K562 (cell line): ENCODE results near the gene SEC23B. TPM values are rescaled to one million over a fixed set of nuclear protein-coding genes. Genes with fewer than 3 reads are reported as not detected.
A peak's percentile ranks its signal among the peaks of the same experiment; 100 is the strongest.

Source experiments
- EP400 ChIP-seq: fragments of 450-650 bp; IDR thresholded peaks from 2 replicates; pipeline ENCODE4 v1.6.1; 2017; ENCODE audit warnings: antibody characterized with exemption, mild to moderate bottlenecking, moderate library complexity
- ETV5 ChIP-seq: sonication (generic); formaldehyde crosslinking; IDR thresholded peaks from 2 replicates; pipeline ENCODE4 v1.4.0; 2020; ENCODE audit warnings: low read depth, mild to moderate bottlenecking, missing genetic modification reagents
- GABPA ChIP-seq: fragments of 200-800 bp; sonication (Bioruptor generic); conservative IDR thresholded peaks from 2 replicates; pipeline ENCODE4 v1.6.1; 2016; ENCODE audit warnings: low read depth, missing genetic modification characterization, missing compliant biosample characterization
- GABPB1 ChIP-seq: sonication (generic); formaldehyde crosslinking; IDR thresholded peaks from 2 replicates; pipeline ENCODE4 v1.8.0; 2022; ENCODE audit warnings: mild to moderate bottlenecking, missing genetic modification reagents
- HCFC1 ChIP-seq: IDR thresholded peaks from 2 replicates; pipeline ENCODE4 v1.6.1; 2012; ENCODE audit warnings: low read depth, low read length, improper control_type of control experiment
- HDAC1 ChIP-seq, 2 experiments: fragments of 450-650 bp; IDR thresholded peaks; 2 replicates each; pipeline ENCODE4 v1.6.1; 2016 to 2017; ENCODE audit warnings: inconsistent platforms in 1 of 2, mild to moderate bottlenecking in 1 of 2, moderate library complexity in 1 of 2
- HSF4 ChIP-seq: fragments of 250-450 bp; sonication (Bioruptor Pico); IDR thresholded peaks from 2 replicates; pipeline ENCODE4 v2.1.2; 2022; ENCODE audit warnings: mild to moderate bottlenecking, moderate library complexity, borderline replicate concordance
- JUN ChIP-seq, 2 experiments: sonication (generic) in 1 of 2; formaldehyde crosslinking in 1 of 2; IDR thresholded peaks; 2 replicates each; pipeline versions ENCODE4 v1.6.1 to v1.8.0; 2012 to 2022; ENCODE audit warnings: borderline replicate concordance in 2 of 2, mild to moderate bottlenecking in 2 of 2, improper control_type of control experiment in 1 of 2, low read depth in 1 of 2, low read length in 1 of 2, missing genetic modification reagents in 1 of 2
- NBN ChIP-seq: fragments of 450-650 bp; IDR thresholded peaks from 2 replicates; pipeline ENCODE4 v1.6.1; 2016; ENCODE audit warnings: low read depth, mild to moderate bottlenecking
- NFIX ChIP-seq: fragments of 250-450 bp; sonication (Bioruptor Pico); IDR thresholded peaks from 2 replicates; pipeline ENCODE4 v1.4.0; 2020; ENCODE audit warnings: low read depth, mild to moderate bottlenecking, moderate library complexity
- POLR2B ChIP-seq: fragments of 450-650 bp; IDR thresholded peaks from 2 replicates; pipeline ENCODE4 v1.6.1; 2018; ENCODE audit warnings: low read depth; ENCODE audit not compliant: partially characterized antibody
- RAD21 ChIP-seq, 2 experiments: fragments of 250-450 bp in 1 of 2; fragments of 450-650 bp in 1 of 2; sonication (Bioruptor Pico) in 1 of 2; formaldehyde crosslinking in 1 of 2; IDR thresholded peaks in 1 of 2; conservative IDR thresholded peaks in 1 of 2; 2 replicates each; pipeline versions ENCODE4 v1.4.0 to v1.8.0; 2020 to 2022; ENCODE audit warnings: mild to moderate bottlenecking in 2 of 2, moderate library complexity in 1 of 2
- SETDB1 ChIP-seq: IDR thresholded peaks from one replicate; pipeline ENCODE4 v1.6.1; 2012; ENCODE audit warnings: low read length, control low read depth, inconsistent platforms
- SMAD3 ChIP-seq: fragments of 450-650 bp; formaldehyde crosslinking; conservative IDR thresholded peaks from 2 replicates; pipeline ENCODE4 v1.4.0; 2020; ENCODE audit warnings: mild to moderate bottlenecking
- SMARCC2 ChIP-seq: fragments of 450-650 bp; IDR thresholded peaks from 2 replicates; pipeline ENCODE4 v1.6.1; 2017; ENCODE audit warnings: antibody characterized with exemption, moderate library complexity, mild to moderate bottlenecking, low read depth
- ZNF140 ChIP-seq: fragments of 250-450 bp; sonication (Bioruptor Pico); IDR thresholded peaks from 2 replicates; pipeline ENCODE4 v1.8.0; 2021; ENCODE audit warnings: moderate library complexity, mild to moderate bottlenecking, inconsistent platforms
- ZNF197 ChIP-seq: fragments of 200-800 bp; sonication (Bioruptor generic); IDR thresholded peaks from 2 replicates; pipeline ENCODE4 v1.6.1; 2016; ENCODE audit warnings: low read depth, missing genetic modification characterization, missing compliant biosample characterization
- ZSCAN29 ChIP-seq: fragments of 450-650 bp; IDR thresholded peaks from 2 replicates; pipeline ENCODE4 v1.6.1; 2017
- polyA plus RNA-seq, 8 experiments: library from polyadenylated mRNA; depleted of rRNA in 4 of 8; stranded (reverse) in 5 of 8; unstranded in 3 of 8; fragments of >200 nt; fragmentation: Nextera tagmentation in 2 of 8; fragmentation: Illumina TruSeq in 1 of 8; extraction: Ambion mirVana in 2 of 8; extraction: Trizol in 1 of 8; gene quantifications; 2 replicates each; pipeline versions ENCODE4 v1.2.1 to v1.2.3, GENCODE V29; 2011 to 2014; ENCODE audit warnings: inconsistent platforms in 1 of 8, missing spikeins in 1 of 8
- total RNA-seq, 7 experiments: library from RNA; depleted of rRNA in 6 of 7; stranded (reverse); fragments of >200 nt in 6 of 7; fragmentation: Illumina TruSeq in 2 of 7; extraction: Trizol in 2 of 7; gene quantifications; 2 replicates each; pipeline versions ENCODE4 v1.2.1 to v1.2.3, GENCODE V29; 2011 to 2021; ENCODE audit warnings: low replicate concordance in 1 of 7
- TF ChIP-seq, protein P1 (sequence below): fragments of 450-650 bp; conservative IDR thresholded peaks from 2 replicates; pipeline ENCODE4 v1.6.1; 2016; ENCODE audit warnings: missing genetic modification characterization, low read depth, mild to moderate bottlenecking, missing compliant biosample characterization, moderate library complexity
- TF ChIP-seq, protein P2 (sequence below): fragments of 250-450 bp; sonication (Bioruptor Pico); IDR thresholded peaks from 2 replicates; pipeline ENCODE4 v1.5.0; 2022; ENCODE audit warnings: mild to moderate bottlenecking
- TF ChIP-seq, protein P3 (sequence below): fragments of 150-350 bp; IDR thresholded peaks from 2 replicates; pipeline ENCODE4 v1.6.1; 2014; ENCODE audit warnings: low read depth, mild to moderate bottlenecking, low read length, borderline replicate concordance

Gene SEC23B
- total and polyA plus RNA-seq, 9 of the 15 experiments (the other 6 are each of a cell fraction or from before 2014, with no cell fraction given) = 31.7 to 70.2 (median 38.5) TPM

DNA sequence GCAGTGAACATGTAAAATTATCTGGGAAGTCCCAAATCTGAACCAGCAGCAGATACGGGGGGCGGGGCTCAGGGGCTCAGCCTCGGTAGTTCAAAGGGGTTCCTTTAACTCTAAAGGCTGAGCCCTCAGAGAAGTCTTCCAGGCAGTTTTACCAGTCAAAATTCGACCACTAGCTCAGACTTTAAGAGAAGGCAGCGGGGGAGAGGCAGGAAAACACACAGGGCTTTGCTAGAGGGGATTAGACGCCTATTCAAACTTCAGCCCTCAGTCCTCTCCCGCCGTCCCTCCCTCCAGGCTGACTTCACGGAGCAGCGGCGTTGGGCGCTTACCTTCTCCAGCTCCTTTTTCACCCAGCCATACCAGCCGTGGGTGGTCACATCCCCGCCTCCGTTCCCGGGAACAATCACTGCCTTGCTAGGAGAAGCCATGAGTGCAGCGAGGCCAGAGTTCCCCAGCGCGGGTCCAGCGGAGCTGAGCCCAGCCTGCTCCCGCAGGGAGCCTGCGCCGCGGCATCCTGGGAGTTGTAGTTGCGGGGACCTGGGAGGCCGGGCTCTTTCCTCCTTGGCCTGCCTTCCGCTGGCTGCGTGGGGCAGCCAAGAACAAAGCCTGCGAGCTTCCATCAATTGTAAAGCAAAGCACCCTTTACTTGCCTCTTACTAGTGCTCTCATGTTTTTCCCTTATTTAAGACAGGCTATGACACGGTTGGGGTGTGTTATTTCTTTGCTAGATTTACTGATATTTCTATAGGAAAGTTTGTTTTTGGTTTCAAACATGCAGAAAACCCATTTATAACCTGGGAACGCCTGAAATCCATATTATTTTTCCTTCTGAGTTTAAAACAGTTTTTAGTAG, 10.8 kb upstream of the SEC23B start, which contains the start of gene RBBP9 (continued):
- no peak for TF ChIP-seq ETV5 (CRISPR knock-in tag)
- TF ChIP-seq SMAD3 (CRISPR knock-in tag) = no peak
- TF ChIP-seq RAD21 (CRISPR knock-in tag; conservative IDR thresholded peaks at IDR 0.05 in 1 of 2, IDR thresholded peaks at IDR 0.05 in 1 of 2) = no peak
- TF ChIP-seq HSF4 (CRISPR knock-in tag) = no peak
- peak; percentile 92 for TF ChIP-seq HCFC1
- no peak for TF ChIP-seq NFIX
- no peak for TF ChIP-seq SMARCC2
- TF ChIP-seq NBN = no peak
- peak; percentile 60; the same call in 1 of the 2 replicates for TF ChIP-seq GABPB1 (CRISPR knock-in tag)
- TF ChIP-seq ZNF197 (CRISPR knock-in tag) = no peak
- peak; percentile 63 for TF ChIP-seq GABPA (tag)
- no peak for TF ChIP-seq JUN (IDR thresholded peaks at IDR 0.05; ENCODE audit: borderline replicate concordance, low read depth, low read length)
- TF ChIP-seq JUN (CRISPR knock-in tag; IDR thresholded peaks at IDR 0.05; ENCODE audit: borderline replicate concordance) = no peak
- TF ChIP-seq POLR2B = no peak
- no peak for TF ChIP-seq ZSCAN29
- TF ChIP-seq, protein P1, sequence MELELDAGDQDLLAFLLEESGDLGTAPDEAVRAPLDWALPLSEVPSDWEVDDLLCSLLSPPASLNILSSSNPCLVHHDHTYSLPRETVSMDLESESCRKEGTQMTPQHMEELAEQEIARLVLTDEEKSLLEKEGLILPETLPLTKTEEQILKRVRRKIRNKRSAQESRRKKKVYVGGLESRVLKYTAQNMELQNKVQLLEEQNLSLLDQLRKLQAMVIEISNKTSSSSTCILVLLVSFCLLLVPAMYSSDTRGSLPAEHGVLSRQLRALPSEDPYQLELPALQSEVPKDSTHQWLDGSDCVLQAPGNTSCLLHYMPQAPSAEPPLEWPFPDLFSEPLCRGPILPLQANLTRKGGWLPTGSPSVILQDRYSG (tag) = no peak
- peak; percentile 39 for TF ChIP-seq EP400
- peak in 1 of 2 experiments; percentile 52; a peak in 1 of 4 replicates for TF ChIP-seq HDAC1 (IDR thresholded peaks at IDR 0.05)
- TF ChIP-seq, protein P2, sequence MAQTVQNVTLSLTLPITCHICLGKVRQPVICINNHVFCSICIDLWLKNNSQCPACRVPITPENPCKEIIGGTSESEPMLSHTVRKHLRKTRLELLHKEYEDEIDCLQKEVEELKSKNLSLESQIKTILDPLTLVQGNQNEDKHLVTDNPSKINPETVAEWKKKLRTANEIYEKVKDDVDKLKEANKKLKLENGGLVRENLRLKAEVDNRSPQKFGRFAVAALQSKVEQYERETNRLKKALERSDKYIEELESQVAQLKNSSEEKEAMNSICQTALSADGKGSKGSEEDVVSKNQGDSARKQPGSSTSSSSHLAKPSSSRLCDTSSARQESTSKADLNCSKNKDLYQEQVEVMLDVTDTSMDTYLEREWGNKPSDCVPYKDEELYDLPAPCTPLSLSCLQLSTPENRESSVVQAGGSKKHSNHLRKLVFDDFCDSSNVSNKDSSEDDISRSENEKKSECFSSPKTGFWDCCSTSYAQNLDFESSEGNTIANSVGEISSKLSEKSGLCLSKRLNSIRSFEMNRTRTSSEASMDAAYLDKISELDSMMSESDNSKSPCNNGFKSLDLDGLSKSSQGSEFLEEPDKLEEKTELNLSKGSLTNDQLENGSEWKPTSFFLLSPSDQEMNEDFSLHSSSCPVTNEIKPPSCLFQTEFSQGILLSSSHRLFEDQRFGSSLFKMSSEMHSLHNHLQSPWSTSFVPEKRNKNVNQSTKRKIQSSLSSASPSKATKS (CRISPR knock-in tag) = no peak
- TF ChIP-seq ZNF140 (CRISPR knock-in tag) = no peak
- no peak for TF ChIP-seq SETDB1
- TF ChIP-seq, protein P3, sequence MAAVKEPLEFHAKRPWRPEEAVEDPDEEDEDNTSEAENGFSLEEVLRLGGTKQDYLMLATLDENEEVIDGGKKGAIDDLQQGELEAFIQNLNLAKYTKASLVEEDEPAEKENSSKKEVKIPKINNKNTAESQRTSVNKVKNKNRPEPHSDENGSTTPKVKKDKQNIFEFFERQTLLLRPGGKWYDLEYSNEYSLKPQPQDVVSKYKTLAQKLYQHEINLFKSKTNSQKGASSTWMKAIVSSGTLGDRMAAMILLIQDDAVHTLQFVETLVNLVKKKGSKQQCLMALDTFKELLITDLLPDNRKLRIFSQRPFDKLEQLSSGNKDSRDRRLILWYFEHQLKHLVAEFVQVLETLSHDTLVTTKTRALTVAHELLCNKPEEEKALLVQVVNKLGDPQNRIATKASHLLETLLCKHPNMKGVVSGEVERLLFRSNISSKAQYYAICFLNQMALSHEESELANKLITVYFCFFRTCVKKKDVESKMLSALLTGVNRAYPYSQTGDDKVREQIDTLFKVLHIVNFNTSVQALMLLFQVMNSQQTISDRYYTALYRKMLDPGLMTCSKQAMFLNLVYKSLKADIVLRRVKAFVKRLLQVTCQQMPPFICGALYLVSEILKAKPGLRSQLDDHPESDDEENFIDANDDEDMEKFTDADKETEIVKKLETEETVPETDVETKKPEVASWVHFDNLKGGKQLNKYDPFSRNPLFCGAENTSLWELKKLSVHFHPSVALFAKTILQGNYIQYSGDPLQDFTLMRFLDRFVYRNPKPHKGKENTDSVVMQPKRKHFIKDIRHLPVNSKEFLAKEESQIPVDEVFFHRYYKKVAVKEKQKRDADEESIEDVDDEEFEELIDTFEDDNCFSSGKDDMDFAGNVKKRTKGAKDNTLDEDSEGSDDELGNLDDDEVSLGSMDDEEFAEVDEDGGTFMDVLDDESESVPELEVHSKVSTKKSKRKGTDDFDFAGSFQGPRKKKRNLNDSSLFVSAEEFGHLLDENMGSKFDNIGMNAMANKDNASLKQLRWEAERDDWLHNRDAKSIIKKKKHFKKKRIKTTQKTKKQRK = no peak
